ENCODE data around the gene HACL1. TPM values are rescaled to one million over a fixed set of nuclear protein-coding genes. Genes with fewer than 3 reads are reported as not detected.

Gene HACL1
- total and polyA plus RNA-seq, 10 of the 15 experiments (the other 5 are each of a cell fraction or from before 2014, with no cell fraction given), result 19.4 to 48.7 (median 30.1) TPM

DNA sequence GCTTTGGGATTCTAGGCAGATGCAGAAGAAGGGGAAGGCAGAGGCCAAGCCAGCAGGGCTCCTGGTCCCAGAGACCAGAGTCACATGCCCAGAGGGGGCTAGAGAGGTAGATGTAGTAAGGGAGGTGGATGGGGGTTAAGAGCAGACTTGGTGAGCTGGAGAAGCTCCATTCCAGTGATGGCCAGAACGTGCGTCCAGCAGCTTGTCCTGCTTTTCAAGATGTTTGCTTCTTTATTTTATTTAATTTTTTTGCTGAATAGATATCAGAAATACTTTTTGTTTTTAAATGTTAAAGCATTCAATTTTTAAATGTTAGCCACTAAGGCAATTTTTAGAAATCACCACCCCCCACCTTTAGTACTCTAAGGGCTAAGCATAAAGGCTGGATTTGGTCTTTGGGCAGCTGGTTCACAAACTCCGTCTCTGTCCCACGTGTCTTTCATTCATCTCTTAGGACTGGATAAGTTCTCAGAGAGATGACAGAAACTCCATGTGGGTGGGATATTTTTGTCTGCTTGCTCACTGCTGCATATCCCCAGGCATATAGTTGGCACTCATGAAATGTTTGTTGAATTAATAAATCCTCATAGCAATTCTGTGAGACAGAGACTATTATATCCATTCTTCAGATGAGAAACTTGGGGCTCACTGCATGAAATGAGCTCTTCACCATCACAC lies 86.6 kb downstream of the HACL1 start (continued):
- TF ChIP-seq PRDM15 (CRISPR knock-in tag; IDR thresholded peaks at IDR 0.05) (no peak), RAD21 (IDR thresholded peaks at IDR 0.05; ENCODE audit: insufficient read depth, low read depth, low read length) (no peak), CTCF (IDR thresholded peaks at IDR 0.05 in 2 of 3, conservative IDR thresholded peaks at IDR 0.05 in 1 of 3; ENCODE audit: control insufficient read depth in 2 of 3, extremely low read depth in 1 of 3, insufficient read depth in 1 of 3, low read depth in 3 of 3, low read length in 3 of 3) (no peak), CBFB (IDR thresholded peaks at IDR 0.05; ENCODE audit: low read depth) (no peak), FOXM1 (IDR thresholded peaks at IDR 0.05; ENCODE audit: low read depth, low read length) (no peak), SMAD1 (IDR thresholded peaks at IDR 0.05; ENCODE audit: low read depth, partially characterized antibody) (no peak), ASH2L (IDR thresholded peaks at IDR 0.05; ENCODE audit: borderline replicate concordance, low read depth) (no peak), POLR2AphosphoS5 (IDR thresholded peaks at IDR 0.05; ENCODE audit: low read length) (no peak), ZZZ3 (IDR thresholded peaks at IDR 0.05; ENCODE audit: control insufficient read depth, insufficient read length, low read depth) (no peak)
- TF ChIP-seq, protein P1, sequence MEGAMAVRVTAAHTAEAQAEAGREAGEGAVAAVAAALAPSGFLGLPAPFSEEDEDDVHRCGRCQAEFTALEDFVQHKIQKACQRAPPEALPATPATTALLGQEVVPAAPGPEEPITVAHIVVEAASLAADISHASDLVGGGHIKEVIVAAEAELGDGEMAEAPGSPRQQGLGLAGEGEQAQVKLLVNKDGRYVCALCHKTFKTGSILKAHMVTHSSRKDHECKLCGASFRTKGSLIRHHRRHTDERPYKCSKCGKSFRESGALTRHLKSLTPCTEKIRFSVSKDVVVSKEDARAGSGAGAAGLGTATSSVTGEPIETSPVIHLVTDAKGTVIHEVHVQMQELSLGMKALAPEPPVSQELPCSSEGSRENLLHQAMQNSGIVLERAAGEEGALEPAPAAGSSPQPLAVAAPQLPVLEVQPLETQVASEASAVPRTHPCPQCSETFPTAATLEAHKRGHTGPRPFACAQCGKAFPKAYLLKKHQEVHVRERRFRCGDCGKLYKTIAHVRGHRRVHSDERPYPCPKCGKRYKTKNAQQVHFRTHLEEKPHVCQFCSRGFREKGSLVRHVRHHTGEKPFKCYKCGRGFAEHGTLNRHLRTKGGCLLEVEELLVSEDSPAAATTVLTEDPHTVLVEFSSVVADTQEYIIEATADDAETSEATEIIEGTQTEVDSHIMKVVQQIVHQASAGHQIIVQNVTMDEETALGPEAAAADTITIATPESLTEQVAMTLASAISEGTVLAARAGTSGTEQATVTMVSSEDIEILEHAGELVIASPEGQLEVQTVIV (IDR thresholded peaks at IDR 0.05; ENCODE audit: borderline replicate concordance, partially characterized antibody), result no peak

Measured in GM12878 (cell line).